OCI-LY1 (cell line): ENCODE measurements around the gene KLF7.

ENCODE experiments used
- EZH2 ChIP-seq: fragments of 200-600 bp; sonication (generic), shearing (Covaris generic); IDR thresholded peaks from 2 replicates; pipeline ENCODE4 v1.8.0; 2017; ENCODE audit warnings: borderline replicate concordance, mixed run types, mild to moderate bottlenecking, antibody characterized with exemption, low read length, moderate library complexity, mixed read lengths
- TF ChIP-seq, protein P1 (sequence below): fragments of 200-600 bp; sonication (generic), shearing (Covaris generic); IDR thresholded peaks from 2 replicates; pipeline ENCODE4 v1.5.1; 2017; ENCODE audit warnings: mild to moderate bottlenecking, antibody characterized with exemption, low read length, moderate library complexity, mixed read lengths

DNA sequence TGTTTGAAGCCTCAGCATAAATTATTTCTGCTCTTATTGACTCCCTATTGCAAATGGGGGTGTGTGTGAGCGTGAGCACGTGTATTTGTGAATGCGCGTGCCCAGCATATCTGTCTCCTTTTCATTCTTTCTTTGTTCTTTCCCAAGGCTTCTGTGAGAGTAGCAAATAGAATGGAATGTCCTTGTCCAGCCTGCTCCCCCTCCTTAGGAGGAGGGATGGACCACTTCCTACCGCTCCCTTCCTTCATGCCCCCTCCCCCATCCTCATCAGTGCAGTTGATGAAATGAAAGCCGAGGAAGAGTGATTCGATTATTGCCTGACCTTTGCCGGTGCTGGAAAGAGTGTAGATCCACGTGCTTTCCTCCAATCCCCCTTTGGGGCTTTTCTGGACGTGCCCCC lies 124.5 kb downstream of the KLF7 start:
- TF ChIP-seq, protein P1, sequence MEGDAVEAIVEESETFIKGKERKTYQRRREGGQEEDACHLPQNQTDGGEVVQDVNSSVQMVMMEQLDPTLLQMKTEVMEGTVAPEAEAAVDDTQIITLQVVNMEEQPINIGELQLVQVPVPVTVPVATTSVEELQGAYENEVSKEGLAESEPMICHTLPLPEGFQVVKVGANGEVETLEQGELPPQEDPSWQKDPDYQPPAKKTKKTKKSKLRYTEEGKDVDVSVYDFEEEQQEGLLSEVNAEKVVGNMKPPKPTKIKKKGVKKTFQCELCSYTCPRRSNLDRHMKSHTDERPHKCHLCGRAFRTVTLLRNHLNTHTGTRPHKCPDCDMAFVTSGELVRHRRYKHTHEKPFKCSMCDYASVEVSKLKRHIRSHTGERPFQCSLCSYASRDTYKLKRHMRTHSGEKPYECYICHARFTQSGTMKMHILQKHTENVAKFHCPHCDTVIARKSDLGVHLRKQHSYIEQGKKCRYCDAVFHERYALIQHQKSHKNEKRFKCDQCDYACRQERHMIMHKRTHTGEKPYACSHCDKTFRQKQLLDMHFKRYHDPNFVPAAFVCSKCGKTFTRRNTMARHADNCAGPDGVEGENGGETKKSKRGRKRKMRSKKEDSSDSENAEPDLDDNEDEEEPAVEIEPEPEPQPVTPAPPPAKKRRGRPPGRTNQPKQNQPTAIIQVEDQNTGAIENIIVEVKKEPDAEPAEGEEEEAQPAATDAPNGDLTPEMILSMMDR: no peak
- no peak for TF ChIP-seq EZH2
